ENCODE measurements around the gene CKLF.

Gene CKLF

GRCh38 chr16:66604376-66605176, 52.2 kb downstream of the CKLF start, which contains the start of gene CMTM3:
Gene CMTM3 (plus strand): TSS chr16:66604704. CDS start chr16:66604806, 102 bp downstream.
- peaks cover 12% of the 10 kb centered on the region for H3K27me3 ChIP-seq (ENCODE audit: control insufficient read depth, low read length)
- H3K36me3 ChIP-seq (ENCODE audit: control insufficient read depth, low read length) = peaks cover 10% of the 10 kb centered on the region
- H3K4me2 ChIP-seq (ENCODE audit: low read length) = peak within 1 kb of the TSS; percentile 65
- peaks cover 7% of the 10 kb centered on the region; the same call in 1 of the 2 replicates for H4K20me1 ChIP-seq (ENCODE audit: control insufficient read depth, insufficient read depth, low read depth, low read length)
- H3K79me2 ChIP-seq (ENCODE audit: control insufficient read depth, low read length) = peaks cover 13% of the 10 kb centered on the region
- peaks cover 17% of the 10 kb centered on the region for H3K9me3 ChIP-seq (ENCODE audit: control insufficient read depth, insufficient read depth, low read length)
- no peaks in the 10 kb centered on the region for H3K9me2 ChIP-seq (replicated peaks; ENCODE audit: control insufficient read depth, low read length)
- peak; percentile 62 for TF ChIP-seq CTCF (IDR thresholded peaks at IDR 0.05; ENCODE audit: low read depth, low read length, poor library complexity, severe bottlenecking)
- no peak for TF ChIP-seq EZH2phosphoT487 (IDR thresholded peaks at IDR 0.05; ENCODE audit: borderline replicate concordance, low read length)
- peak within 1 kb of the TSS; percentile 85 for H3K4me3 ChIP-seq (ENCODE audit: low read length)
- peaks cover 17% of the 10 kb centered on the region for H3F3A ChIP-seq (ENCODE audit: control insufficient read depth, insufficient read depth)
- H3K4me1 ChIP-seq (ENCODE audit: control insufficient read depth, low read length) = peaks cover 48% of the 10 kb centered on the region
- peak within 1 kb of the TSS; percentile 60 for H3K27ac ChIP-seq (ENCODE audit: low read depth, low read length)

- H3K27me3 ChIP-seq (ENCODE audit: control insufficient read depth, low read length) = peaks cover 9% of the 10 kb centered on the region
- peaks cover 16% of the 10 kb centered on the region for H3K9me3 ChIP-seq (ENCODE audit: control insufficient read depth, insufficient read depth, low read length)
- peaks cover 7% of the 10 kb centered on the region; the same call in 1 of the 2 replicates for H4K20me1 ChIP-seq (ENCODE audit: control insufficient read depth, insufficient read depth, low read depth, low read length)
- peaks cover 44% of the 10 kb centered on the region for H3K4me1 ChIP-seq (ENCODE audit: control insufficient read depth, low read length)
- H3F3A ChIP-seq (ENCODE audit: control insufficient read depth, insufficient read depth) = peaks cover 17% of the 10 kb centered on the region
- H3K27ac ChIP-seq (ENCODE audit: low read depth, low read length) = 0 out of 2 replicates have a peak overlapping the region, but pooled peaks have one; percentile 34
- TF ChIP-seq EZH2phosphoT487 (IDR thresholded peaks at IDR 0.05; ENCODE audit: borderline replicate concordance, low read length) (no peak), CTCF (IDR thresholded peaks at IDR 0.05; ENCODE audit: low read depth, low read length, poor library complexity, severe bottlenecking) (no peak)
- peak overlapping the region; percentile 65 for H3K4me2 ChIP-seq (ENCODE audit: low read length)
- H3K36me3 ChIP-seq (ENCODE audit: control insufficient read depth, low read length) = peaks cover 18% of the 10 kb centered on the region
- no peaks in the 10 kb centered on the region for H3K9me2 ChIP-seq (replicated peaks; ENCODE audit: control insufficient read depth, low read length)
- peak overlapping the region; percentile 85 for H3K4me3 ChIP-seq (ENCODE audit: low read length)
- H3K79me2 ChIP-seq (ENCODE audit: control insufficient read depth, low read length) = peaks cover 13% of the 10 kb centered on the region
These were observed 53.0 kb downstream of the CKLF start for GRCh38 chr16:66605177-66605978.

- peaks cover 17% of the 10 kb centered on the region for H3F3A ChIP-seq (ENCODE audit: control insufficient read depth, insufficient read depth)
- no peaks in the 10 kb centered on the region for H3K9me2 ChIP-seq (replicated peaks; ENCODE audit: control insufficient read depth, low read length)
- peaks cover 8% of the 10 kb centered on the region for H3K9me3 ChIP-seq (ENCODE audit: control insufficient read depth, insufficient read depth, low read length)
- peak overlapping the region; percentile 65 for H3K4me2 ChIP-seq (ENCODE audit: low read length)
- H4K20me1 ChIP-seq (ENCODE audit: control insufficient read depth, insufficient read depth, low read depth, low read length) = peaks cover 7% of the 10 kb centered on the region; the same call in 1 of the 2 replicates
- H3K4me1 ChIP-seq (ENCODE audit: control insufficient read depth, low read length) = peaks cover 44% of the 10 kb centered on the region
- 0 out of 2 replicates have a peak, but pooled peaks cover 2% of the 10 kb centered on the region for H3K27me3 ChIP-seq (ENCODE audit: control insufficient read depth, low read length)
- H3K79me2 ChIP-seq (ENCODE audit: control insufficient read depth, low read length) = peaks cover 13% of the 10 kb centered on the region
- H3K36me3 ChIP-seq (ENCODE audit: control insufficient read depth, low read length) = peaks cover 24% of the 10 kb centered on the region
- H3K27ac ChIP-seq (ENCODE audit: low read depth, low read length) = peak overlapping the region; percentile 22; the same call in 1 of the 2 replicates
- H3K4me3 ChIP-seq (ENCODE audit: low read length) = peak overlapping the region; percentile 85
- TF ChIP-seq CTCF (IDR thresholded peaks at IDR 0.05; ENCODE audit: low read depth, low read length, poor library complexity, severe bottlenecking) (no peak), EZH2phosphoT487 (IDR thresholded peaks at IDR 0.05; ENCODE audit: borderline replicate concordance, low read length) (no peak)
These were observed 53.8 kb downstream of the CKLF start for GRCh38 chr16:66605979-66606751.
